KBM-7 (cell line): Measurements from ENCODE around the gene SLC17A2.

Experiments
- DNase-seq: peaks from one replicate; pipeline ENCODE4 v3.0.0-alpha.2; 2015
- in situ Hi-C: fragments of 300-500 bp; cut with MboI; formaldehyde crosslinking; loops from 2 replicates; pipeline ENCODE4 v1.14.3; 2020; ENCODE audit warnings: low sequenced_read_pairs, low pct_unique_long_range_greater_than_20kb, mixed read lengths

SLC17A2 gene

GRCh38 chr6:25927756-25928216, 2.7 kb downstream of the SLC17A2 start:
- in situ Hi-C loops, result no loop called here
- peak; percentile 35 for DNase-seq

- DNase-seq, result no peak
- in situ Hi-C loops, result no loop called here
Measured at GRCh38 chr6:25927178-25927577, 3.3 kb downstream of the SLC17A2 start.

GRCh38 chr6:25925876-25926275, 4.6 kb downstream of the SLC17A2 start:
- peak; percentile 39 for DNase-seq
- in situ Hi-C loops, result no loop called here

GRCh38 chr6:25922301-25922700, 8.2 kb downstream of the SLC17A2 start:
- in situ Hi-C loops, result no loop called here
- no peak for DNase-seq

GRCh38 chr6:25921525-25922203, 8.8 kb downstream of the SLC17A2 start:
- in situ Hi-C loops, result no loop called here
- DNase-seq, result peak; percentile 11

- DNase-seq, result no peak
- in situ Hi-C loops, result no loop called here
Measured at GRCh38 chr6:25919657-25920056, 10.8 kb downstream of the SLC17A2 start.

- DNase-seq, result no peak
- in situ Hi-C loops, result no loop called here
Measured at GRCh38 chr6:25918083-25918683, 12.3 kb downstream of the SLC17A2 start.

GRCh38 chr6:25916789-25917490, 13.6 kb downstream of the SLC17A2 start:
- no peak for DNase-seq
- in situ Hi-C loops, result no loop called here

- DNase-seq, result no peak
- in situ Hi-C loops, result no loop called here
Measured at GRCh38 chr6:25916330-25916729, 14.2 kb downstream of the SLC17A2 start.

GRCh38 chr6:25913741-25914140, 16.8 kb downstream of the SLC17A2 start:
- in situ Hi-C loops, result no loop called here
- no peak for DNase-seq

- in situ Hi-C loops, result no loop called here
- DNase-seq, result no peak
Measured at GRCh38 chr6:25911351-25911750, 19.1 kb downstream of the SLC17A2 start.

GRCh38 chr6:25907475-25908014, 22.9 kb downstream of the SLC17A2 start:
- DNase-seq, result no peak
- in situ Hi-C loops, result no loop called here

- in situ Hi-C loops, result no loop called here
- no peak for DNase-seq
Measured at GRCh38 chr6:25903467-25904099, 26.9 kb downstream of the SLC17A2 start.

- no peak for DNase-seq
- in situ Hi-C loops, result no loop called here
Measured at GRCh38 chr6:25902071-25902470, 28.4 kb downstream of the SLC17A2 start.

- in situ Hi-C loops, result no loop called here
- DNase-seq, result no peak
Measured at GRCh38 chr6:25900843-25901242, 29.6 kb downstream of the SLC17A2 start.

GRCh38 chr6:25899580-25900408, 30.7 kb downstream of the SLC17A2 start:
- DNase-seq, result no peak
- in situ Hi-C loops, result no loop called here

GRCh38 chr6:25899123-25899522, 31.4 kb downstream of the SLC17A2 start:
- no peak for DNase-seq

GRCh38 chr6:25898289-25898977, 32.1 kb downstream of the SLC17A2 start:
- no peak for DNase-seq
- in situ Hi-C loops, result no loop called here

More at GRCh38 chr6:25899123-25899522, 31.4 kb downstream of the SLC17A2 start:
- in situ Hi-C loops, result no loop called here
